CD4-positive, alpha-beta T cell treated with Interleukin-2 at 100 ng/mL for 4 hours (primary cell): ENCODE data around the gene CXADR.

Experiments
- DNase-seq: peaks from one replicate; pipeline ENCODE4 v3.0.0-alpha.2; 2020; ENCODE audit warnings: low spot score

Gene CXADR

DNA sequence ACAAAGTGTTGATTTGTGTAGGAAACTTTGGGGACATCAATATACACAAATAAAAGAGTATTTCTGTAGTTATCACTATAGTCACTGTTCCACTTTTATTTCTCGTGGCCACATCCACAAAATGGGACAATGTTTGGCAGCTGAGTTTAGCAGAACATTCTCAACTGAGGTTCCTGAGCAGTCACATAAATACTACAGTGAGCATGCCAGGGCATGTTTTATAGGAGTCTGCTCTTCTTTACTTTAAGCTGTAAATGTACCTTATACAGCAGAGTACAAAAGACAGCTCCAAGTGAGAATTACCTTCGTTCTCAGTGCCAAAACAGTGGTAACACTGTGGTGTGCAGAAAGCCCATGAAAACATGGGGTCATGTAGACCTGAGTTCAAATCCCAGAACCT lies 94.8 kb downstream of the CXADR start:
- no peak for DNase-seq

DNA sequence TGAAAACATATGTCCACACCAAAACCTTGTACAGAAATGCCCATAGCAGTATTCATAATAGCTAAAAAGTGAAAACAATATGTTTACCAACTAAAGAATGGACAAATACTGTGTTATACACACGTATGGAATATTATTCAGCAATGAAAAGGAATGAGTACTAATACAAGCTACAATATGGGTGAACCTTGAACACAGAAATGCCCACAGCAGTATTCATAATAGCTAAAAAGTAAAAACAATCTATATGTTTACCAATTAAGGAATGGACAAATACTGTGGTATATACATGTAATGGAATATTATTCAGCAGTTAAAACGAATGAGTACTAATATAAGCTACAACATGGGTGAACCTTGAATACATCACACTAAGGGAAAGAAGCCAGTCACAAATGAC lies 96.8 kb downstream of the CXADR start:
- DNase-seq, result no peak

DNA sequence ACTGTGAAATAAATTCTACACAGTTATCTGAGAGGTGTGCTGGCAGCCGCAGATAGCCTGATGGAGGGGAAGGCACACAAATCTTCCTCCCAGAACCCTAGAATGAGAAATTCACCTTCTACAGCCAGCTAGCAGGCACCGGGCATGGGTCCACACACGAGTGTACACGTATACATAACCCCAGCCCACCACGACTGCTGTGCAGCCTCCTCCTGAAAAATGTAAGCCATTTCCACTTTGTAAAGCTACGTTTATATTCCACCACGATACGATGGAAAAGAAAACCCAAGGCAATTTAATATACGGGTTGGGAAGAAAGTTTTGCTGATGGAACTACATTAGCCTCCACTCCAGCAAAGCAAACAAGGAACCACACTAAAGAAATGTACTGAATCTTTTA lies 98.1 kb downstream of the CXADR start:
- no peak for DNase-seq

DNA sequence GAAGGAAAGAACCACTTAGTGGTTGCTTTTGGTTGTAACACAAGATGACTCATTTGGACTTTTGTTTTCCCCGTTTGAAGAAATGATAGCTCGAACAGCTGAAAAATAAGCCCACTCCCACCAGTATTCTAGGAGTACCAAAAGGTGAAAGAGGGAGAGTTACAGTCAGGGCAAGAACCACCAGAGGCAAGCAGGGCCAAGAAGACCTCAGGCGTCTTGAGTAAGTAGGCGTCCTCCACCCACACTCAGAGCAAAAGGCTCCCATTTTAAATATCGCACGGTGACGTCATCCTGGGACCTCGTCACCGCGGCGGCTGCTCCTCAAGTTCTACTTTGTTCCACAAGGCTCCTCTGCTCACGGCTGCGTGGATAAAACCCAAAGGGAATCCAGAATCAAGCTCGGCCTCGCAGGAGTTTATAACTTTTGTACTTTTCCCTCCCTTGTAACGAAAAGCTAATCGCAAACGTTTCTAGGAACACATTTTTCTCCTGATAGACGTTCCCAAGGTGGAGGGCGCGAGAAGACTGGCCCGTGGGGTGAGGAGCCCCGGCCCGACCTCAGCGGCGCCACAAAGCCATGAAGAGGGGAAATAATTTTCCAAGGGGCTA lies 98.7 kb downstream of the CXADR start:
- peak; percentile 80 for DNase-seq

DNA sequence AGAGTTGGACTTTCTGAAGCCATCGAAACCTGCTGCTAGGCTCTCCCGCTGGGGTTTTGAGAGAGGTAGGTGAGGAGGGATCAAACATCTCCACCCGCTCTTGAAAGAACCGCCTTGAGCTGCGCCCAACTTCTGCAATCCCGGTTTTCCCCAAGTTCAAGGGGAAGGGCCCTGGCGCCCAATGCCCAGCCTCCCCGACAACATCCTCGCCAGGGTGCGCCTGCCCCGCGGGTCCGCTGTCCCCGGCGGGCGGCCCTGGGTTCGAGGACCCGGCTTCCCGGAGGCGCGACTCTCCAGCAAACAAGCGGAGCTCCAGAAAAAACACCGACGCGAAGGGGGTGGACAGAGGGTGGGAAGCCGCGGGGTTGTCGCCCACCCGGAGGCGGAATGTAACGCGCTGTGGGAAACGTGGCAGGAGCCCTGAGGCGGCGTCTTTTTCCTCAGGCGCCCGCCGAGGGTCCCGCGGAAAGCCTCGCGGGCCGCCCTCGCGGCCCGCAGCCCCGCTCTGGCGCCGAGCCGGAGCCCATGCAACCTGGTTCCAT lies 99.3 kb downstream of the CXADR start:
- DNase-seq, result no peak

DNA sequence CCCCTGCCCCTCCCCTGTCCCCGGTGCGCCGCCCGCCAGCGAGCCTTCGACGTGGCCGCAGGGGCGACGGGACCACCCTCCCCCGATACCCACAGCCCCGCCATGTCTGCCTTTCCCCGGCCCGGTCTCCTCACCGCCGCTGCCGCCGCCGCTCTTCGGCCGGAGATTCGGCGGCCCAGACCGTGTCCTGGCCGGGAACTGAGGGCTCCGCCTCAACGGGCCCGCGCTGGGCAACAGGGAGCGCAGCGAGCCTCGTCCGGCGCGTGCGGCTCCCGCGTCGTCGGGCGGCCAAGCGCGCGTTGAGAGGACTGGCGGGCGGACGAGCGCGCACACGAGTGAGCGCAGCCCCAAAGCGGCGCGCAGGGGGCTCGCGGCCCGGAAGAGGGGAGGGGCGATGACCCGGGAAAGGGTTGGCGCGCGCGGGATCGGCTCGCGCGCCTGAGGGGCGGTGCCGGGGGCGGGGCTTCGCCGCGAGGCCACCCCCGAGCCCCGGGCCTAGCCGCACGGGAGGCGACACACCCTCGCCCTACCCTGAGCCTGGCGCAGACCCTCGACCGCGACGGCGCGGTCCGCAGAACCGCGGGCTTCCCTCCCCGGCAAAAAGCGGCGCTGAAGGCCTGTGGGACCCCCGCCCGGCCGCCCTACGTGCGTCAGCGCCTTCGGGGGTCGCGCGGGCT lies 99.9 kb downstream of the CXADR start, which contains the start of gene BTG3:
Gene BTG3, minus strand, starts transcription at position 337 of the 677 bp plus-strand sequence. CDS start 3,757 bp downstream, outside the sequence.
- DNase-seq, result peak; percentile 82

DNA sequence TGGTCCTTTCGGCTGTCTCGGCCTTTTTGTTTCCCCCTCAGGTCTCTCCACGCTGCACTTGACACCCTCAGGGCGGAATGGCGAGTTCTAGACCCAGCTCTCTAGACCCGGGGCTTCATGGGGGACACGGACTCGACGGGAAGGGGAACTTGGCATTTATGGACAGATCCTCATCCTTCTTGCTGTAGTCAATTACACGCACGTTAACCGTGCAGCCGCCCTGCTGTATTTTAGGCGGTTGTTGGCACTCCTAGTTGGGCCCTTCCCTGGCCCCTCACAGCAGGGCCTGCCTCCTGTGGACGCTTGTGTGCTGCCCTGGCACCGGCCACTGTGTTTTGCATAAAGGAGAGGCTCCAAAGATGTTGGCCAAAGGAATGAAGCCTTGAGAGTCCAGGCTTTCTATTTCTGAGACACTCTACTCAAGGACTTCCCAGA lies 100.4 kb downstream of the CXADR start:
- DNase-seq, result no peak

DNA sequence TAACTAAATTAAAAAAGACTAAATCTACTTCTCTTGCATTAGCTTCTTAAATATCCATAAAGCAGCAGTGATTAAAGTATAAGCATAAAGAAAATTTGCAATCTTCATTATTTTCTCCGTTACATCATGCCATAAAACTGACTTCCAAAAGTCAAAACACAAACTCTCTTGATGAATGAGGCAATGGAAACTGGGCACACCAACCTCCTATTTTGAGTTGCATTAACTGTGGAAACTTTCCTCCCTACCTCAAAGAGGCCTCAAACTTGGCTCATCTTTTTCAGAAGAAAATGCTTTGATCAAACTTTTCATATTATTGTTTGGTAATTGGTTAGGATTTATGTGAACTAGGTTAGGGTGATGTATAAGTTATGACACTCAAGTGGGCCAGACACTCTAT lies 104.0 kb downstream of the CXADR start:
- DNase-seq, result no peak

DNA sequence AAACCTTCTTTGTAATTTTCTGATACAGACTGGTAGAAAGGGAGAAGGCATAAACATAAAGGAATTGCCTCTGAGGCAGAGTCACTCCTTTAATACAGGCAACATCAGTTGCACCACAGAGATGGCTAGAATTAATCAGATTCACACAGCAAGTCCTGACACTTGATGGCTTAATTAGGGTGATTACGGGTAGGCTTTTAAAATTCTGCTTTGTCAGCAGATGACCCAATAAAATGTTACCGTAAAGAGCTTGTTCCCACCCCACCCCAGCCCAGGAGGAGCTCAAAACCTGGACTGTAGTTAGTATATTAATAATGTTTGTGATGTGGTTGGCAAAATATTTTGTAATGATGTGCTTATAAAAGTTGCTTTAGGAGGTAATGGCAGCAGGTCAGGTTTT lies 109.2 kb downstream of the CXADR start:
- no peak for DNase-seq

DNA sequence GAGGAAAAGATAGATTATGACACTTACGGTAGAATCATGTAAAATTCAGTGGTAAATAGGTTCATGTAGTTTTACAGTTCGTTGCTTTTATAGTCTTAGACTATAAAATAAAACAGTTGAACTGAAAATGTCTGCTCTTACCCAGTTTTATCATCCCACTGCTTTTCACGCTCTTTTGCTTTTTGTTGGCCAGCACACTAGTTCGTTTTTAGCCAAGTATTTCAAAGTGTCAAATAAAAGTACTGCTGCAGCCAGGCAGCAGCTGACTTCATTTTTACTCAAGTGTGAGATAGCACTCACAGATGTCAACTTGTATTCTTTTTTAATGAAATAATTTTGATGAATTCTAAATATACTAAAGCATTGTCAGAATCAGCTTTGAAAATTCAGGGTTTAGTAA lies 118.4 kb downstream of the CXADR start:
- no peak for DNase-seq

DNA sequence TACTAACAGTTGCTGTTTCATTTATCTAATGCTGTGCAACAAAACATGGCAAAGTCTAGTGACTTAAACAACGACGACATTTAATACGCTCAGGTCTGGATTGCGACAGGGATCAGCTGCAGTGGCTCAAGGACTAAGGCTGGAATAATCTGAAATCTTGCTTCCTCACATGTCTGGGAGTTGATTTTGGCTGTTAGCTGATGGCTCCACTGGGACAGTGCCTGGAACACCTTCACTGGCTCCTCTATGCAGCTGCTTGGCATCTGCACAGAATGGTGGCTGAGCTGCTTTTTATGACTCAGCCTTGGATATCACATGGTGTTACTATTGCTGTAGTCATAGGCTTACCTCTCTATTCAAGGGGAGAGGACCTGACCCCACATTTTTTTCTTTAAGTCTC lies 123.9 kb downstream of the CXADR start:
- DNase-seq, result no peak

DNA sequence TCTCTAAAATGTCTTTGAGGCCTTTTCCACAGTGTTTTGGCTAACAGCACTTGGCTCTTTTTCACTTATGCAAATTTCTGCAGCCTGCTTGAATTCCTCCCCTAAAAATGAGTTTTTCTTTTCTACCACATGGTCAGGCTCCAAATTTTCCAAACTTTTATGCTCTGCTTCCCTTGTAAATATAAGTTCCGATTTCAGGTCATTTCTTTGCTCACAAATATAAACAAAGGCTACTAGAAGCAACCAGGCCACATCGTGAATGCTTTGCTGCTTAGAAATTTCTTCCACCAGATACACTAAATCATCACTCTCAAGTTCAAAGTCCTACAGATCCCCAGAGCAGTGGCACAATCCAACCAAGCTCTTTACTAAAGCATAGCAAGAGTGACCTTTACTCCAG lies 128.0 kb downstream of the CXADR start:
- DNase-seq, result no peak
